D341Med (cell line): ENCODE data around the gene PRKACA.

Experiments used
- DNase-seq: peaks from one replicate; pipeline ENCODE4 v3.0.0; 2012; ENCODE audit warnings: low spot score

The PRKACA gene

GRCh38 chr19:14042659-14043608 lies 74.6 kb downstream of the PRKACA start:
- peak; percentile 74 for DNase-seq
